Measurements from ENCODE around the gene TP63.

GRCh38 chr3:189744235-189744634 is 113.0 kb downstream of the TP63 start:
- no peak for TF ChIP-seq POLR2AphosphoS5 (IDR thresholded peaks at IDR 0.05; ENCODE audit: low read depth, low read length)
- no peak for TF ChIP-seq TAF1 (IDR thresholded peaks at IDR 0.05; ENCODE audit: low read depth, low read length)
- no peak for TF ChIP-seq POLR2A (IDR thresholded peaks at IDR 0.05; ENCODE audit: low read depth, low read length)

Data from GM12891 (cell line).